ENCODE measurements around the gene CCDC159.
"Not testable (repeated sequence)": the region's sequence is repeated elsewhere in the genome, so short reads cannot be mapped to it uniquely, and the experiment has no call there.

CCDC159 gene, protein sequence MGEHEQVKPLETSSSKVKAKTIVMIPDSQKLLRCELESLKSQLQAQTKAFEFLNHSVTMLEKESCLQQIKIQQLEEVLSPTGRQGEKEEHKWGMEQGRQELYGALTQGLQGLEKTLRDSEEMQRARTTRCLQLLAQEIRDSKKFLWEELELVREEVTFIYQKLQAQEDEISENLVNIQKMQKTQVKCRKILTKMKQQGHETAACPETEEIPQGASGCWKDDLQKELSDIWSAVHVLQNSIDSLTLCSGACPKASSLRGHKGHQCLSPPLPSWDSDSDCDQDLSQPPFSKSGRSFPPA

DNA sequence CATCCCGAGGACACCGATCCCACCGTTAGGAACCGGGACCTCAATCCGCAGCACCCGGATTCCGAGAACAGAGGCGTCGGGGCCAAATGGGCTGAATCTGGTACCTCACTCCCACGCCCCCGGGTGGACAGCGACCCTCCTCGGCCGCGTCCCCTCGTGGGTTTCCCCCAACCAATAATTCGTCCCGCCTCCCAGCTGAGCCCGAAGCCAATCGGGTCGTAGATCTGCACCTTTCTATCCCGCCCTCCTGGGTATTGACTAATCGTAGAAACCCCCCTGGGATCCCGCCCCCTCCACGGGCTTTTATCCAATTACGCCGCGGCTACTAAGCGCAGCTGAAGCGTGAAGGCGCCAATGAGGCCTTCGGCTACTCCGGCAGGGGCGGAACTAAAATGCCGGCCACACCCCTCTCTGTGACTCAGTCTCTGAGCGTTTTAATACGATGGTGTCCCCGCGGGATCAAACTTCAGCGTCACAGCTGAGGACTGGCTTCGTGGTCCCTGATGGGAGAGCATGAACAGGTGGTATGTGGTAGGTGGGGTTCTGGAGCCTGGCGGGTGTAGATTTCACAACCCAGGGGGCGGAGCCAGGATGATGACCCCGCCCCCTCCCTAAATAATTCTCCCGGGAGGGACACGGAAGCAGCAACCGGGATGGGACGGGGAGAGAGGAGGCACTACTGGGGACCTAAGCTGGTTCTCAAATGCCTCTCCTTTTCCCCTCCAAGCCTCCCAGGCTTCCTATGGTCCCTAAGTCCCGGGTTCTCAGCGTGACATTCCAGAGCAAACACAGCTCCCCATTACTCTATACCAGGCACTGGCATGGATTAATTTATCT lies at the start of gene CCDC159, which contains the start of gene TMEM205:
Gene CCDC159 (plus strand): TSS at position 416 of the 837 bp plus-strand sequence. CDS start 88 bp downstream, at position 504.
Gene TMEM205 (minus strand): TSS at position 165 of the 837 bp plus-strand sequence. CDS start 649 bp downstream, outside the sequence.
- DNase-seq (ENCODE audit: low read depth in 2 of 2) = peak; percentile 96 to 98

DNA sequence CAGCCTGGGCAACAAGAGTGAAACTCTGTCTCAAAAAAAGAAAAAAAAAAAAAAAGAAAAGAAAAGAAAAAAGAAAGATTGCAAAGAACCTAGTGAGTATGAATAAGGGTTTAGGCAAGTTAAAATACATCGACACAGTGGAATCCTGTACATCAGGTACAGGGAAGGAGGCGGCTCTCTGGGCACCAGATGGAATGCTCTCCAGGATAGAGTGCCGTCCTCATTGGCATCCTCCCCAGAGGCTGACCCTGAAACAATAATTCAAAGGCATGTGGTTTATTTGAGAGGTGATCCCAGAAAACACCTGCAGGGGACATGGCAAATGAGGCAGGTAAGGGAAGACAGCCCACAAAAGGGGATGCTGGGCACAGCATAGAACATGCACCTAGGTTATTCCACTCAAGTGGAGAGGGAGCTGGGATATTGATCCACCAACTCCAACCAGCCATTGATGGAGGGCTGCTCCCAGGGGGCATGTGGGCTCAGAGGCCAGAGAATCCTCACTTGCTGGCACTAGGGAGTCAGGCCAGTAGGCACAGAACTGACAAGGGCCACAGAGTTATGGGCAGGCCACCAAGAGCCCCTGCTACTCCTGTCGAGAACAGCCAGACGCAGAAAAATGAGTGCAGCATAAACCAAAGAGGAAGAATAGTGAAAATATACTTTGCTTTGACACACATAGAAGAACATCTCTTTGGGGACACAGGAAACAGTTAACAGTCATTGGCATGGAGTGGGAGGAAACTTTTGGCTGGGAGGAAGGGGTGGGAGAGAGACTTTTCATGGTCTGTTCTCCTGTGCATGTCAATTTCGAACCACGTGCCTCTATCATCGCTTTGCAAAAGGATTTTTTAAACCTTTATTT lies 46.1 kb upstream of the CCDC159 start:
- DNase-seq (ENCODE audit: low read depth in 2 of 2) = no peak

DNA sequence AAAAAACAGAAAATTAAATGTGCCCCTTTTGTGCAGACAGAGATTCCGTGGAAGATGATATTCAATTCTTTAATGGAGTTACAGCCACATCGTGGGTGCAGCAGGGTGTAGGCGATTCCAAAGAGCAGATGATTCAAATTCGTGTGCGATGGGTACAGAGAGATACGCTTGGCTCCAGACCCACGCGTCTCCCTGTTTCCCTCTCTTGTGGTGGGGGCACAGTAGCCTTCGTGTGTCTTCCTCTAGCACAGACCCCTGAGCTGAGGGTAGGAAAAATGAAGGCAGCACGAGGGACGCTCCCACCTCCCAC lies 45.6 kb upstream of the CCDC159 start:
- no peak for DNase-seq (ENCODE audit: low read depth in 2 of 2)

DNA sequence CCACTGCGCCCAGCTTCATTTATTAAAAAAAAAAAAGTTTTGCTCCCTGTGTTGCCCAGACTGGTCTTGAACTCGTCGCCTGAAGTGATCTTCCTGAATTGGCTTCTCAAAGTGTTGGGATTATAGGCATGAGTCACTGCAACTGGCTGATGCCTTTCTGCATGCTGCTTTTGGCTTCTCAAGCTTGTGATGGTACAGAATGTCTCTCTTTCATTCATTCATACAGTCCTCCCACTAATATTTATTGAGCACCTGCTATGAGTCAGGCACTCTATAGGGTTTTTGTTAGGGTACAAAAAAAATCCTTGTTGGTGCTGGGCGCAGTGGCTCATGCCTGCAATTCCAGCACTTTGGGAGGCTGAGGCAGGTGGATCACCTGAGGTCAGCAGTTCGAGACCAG lies 41.4 kb upstream of the CCDC159 start:
- no peak for DNase-seq (ENCODE audit: low read depth in 2 of 2)

DNA sequence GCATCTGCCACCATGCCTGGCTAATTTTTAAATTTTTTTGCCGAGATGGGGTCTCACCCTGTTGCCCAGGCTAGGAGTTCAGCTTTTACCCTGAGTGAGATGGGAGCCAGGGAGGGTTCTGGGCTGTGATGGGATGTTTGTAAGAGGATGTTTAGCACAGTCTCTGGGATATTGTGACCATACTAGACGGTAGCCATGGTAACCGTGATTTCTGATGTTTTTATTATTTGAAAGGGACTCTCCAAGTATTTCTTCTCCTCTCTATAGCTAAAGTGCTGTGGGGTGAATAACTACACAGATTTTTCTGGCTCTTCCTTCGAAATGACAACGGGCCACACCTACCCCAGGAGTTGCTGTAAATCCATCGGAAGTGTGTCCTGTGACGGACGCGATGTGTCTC lies 40.0 kb upstream of the CCDC159 start:
- no peak for DNase-seq (ENCODE audit: low read depth in 2 of 2)

DNA sequence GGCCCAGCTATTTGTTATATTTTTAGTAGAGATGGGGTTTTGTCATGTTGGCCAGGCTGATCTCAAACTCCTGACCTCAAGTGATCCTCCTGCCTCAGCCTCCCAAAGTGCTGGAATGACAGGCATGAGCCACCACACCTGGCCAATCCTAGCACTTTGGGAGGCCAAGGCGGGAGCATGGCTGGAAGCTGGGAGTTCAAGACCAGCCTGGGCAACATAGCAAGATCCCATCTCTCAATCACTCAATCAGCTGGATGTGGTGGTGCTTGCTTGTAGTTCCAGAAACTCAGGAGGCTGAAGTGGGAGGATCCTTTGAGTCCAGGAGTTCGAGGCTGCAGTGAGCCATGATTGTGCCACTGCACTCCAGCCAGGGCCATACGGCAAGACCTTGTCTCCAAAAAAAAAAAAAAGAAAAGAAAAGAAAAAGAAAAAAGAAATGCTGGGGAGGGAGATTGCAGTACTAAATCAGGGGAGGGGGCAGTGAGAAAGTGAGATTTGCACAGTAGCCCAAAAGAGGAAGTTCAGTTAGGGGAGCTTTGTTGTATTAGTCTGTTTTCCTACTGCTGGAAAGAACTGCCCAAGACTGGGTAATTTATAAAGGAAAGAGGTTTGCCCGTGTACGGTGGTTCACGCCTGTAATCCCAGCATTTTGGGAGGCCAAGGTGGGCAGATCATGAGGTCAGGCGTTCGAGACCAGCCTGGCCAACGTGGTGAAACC lies 25.9 kb upstream of the CCDC159 start:
- DNase-seq (ENCODE audit: low read depth in 2 of 2) = not testable (repeated sequence)

DNA sequence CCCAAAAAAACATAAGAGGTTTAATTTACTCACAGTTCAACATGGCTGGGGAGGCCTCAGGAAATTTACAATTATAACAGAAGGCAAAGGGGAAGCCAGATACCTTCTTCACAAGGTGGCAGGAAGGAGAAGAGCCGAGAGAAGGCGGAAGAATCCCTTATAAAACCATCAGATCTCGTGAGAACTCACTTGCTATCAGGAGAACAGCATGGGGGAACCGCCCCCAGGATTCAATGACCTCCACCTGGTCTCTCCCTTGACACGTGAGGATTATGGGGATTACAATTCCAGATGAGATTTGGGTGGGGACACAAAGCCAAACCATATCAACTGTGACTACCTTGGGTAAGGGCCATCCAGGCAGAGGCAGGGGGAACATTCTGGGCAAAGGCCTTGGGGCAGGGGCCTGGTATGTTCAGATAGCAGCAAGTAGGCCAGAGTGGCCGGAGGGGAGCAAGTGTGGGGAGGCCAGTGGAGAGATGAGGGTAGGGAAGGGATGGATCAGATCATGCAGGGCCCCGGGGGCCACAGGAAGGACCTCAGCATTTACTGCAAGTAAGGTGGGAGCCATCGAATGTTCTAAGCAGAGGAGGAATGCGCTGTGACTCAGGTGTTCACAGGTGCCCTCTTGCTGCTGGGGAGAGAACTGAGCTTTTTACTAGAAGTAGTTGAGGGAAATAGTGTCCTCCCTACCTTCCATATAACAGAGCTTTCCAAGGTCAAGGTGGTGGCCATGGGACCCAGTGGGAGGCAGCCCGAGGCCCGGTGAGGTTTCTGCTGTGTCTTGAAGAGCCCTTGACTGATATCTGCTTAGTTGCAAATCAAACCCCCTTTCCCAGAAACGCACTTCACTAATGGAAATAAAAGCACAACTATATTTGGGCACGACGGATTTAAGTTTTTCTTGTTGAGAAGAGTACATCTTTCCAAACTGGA lies 24.9 kb upstream of the CCDC159 start:
- DNase-seq (ENCODE audit: low read depth in 2 of 2) = no peak

DNA sequence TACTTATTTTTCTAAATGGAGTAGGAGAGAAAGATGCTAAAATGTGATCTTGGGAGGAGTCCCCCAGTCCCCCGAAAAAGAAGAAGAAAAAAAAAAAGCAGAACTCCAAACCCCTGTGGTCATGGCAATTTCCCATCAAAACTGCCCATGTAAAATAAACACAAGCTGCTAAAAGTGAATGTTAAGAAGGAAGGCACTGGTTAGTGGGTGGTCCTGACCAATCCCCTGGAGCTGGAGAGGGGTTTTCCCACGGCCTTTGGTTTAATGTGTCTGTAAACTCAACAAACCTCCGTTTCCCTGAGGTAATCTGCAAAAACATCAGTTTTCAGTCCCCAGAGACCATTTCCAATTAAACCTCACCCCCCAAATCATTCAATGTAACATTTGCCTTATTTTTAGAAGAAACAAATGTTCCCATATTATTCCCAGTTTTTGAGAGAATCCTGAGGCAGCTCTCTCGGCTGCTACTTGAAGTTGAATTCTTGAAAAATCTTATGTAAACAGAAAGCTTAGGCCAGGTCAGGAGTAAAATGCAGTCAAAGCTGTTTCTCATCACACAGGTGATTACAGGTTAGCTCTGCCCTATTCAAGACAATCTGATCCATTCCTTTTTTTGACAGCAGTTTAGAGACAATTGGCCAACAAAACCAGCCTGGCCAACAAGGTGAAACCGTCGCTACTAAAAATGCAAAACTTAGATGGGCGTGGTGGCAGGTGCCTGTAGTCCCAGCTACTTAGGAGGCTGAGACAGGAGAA lies 23.9 kb upstream of the CCDC159 start:
- DNase-seq (ENCODE audit: low read depth in 2 of 2) = no peak

DNA sequence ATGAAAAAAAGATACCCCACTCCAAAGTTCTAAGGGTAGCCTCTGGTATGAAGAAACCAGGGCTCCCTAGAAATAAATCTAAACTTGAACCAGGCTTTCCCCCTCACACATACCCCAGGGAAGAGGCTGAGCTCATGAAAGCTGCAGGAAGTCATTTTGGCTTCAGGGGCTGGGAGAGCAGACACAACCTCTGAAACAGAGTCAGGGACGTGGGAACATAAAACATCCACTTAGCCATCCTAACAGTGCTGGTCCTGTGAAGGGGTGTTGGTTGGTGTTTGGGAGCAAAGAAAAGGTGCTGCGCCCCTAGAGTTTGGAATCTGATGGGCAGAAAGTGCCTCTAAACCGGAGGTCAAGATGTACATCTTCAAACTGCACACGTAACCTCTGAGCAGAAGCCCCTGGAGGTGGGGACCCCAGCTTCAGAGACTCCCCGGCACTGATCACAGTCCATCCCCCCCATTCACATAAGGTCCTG lies 22.7 kb upstream of the CCDC159 start:
- no peak for DNase-seq (ENCODE audit: low read depth in 2 of 2)

DNA sequence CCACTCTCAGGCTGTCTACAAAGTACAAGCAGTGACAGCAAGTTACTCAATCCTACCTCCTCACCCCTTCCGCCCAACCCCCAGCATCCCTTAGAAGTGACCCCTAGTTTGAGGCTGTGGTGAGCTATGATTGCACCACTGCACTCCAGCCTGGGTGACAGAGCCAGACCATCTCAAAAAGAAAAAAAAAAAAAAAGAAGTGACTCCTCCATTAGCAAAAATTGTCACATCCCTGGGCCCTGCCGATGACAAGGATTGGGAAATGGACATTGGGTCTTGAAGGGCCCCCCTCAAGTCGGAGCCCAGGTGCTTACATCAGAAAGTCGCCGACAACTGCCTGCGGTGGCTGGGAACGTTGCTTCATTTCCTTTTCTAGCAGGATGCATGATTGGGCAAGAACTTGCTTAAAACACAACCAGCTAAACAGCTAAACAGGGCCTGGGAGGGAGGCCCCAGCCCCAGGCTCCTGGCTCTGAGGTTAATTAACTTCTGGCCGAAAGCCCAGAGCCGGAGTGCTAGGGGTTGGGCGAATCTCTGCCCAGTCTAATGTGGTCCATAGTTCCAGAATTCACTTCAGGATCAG lies 22.1 kb upstream of the CCDC159 start:
- DNase-seq (ENCODE audit: low read depth in 2 of 2) = no peak

DNA sequence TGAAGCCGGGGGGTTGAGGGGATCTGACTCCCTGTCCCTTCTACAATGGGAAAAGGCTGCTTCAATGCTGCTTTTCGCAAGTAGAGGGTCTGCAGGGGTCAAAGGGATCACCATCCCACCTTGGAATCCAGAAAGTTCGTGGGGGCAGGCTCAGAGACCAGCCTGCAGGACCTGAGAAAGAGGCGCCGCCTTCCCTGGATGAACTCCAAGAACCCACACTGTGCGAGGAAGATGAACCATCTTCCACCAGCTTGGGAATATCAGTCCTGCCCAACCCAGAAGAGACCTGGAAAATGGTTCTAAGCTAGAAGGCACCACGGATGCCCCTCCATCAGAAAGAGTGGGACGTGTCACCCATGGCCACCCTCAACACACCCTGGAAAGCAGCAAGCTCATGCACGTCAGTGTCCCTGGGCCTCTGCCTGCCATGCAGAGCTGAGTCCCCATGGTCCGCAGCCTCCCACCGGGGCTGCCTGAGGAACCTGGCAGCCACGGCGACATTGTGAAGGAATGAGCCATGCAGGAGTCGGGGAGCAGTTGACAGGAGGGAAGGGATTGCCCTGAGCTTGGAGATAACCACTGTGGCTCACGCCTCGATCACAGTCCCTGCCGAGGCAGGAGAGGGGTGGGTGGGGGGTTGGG lies 21.4 kb upstream of the CCDC159 start:
- no peak for DNase-seq (ENCODE audit: low read depth in 2 of 2)

DNA sequence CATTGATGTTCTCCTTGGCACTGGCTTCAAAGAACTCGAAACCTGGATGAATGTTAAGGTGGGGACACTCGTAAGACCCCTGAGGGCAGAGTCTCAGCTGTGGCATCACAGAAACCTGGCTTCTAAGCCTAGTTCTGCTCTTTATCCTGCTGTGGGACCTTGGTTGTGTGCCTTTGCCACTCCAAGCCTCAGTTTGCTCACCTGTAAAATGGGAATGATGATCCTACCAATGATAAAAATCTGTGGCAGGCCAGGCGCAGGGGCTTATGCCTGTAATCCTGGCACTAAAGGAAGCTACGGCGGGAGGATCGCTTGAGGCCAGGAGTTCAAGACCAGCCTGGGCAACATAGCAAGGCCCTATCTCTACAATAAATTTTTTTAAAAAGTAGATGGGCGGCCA lies 20.8 kb upstream of the CCDC159 start:
- DNase-seq (ENCODE audit: low read depth in 2 of 2) = no peak

DNA sequence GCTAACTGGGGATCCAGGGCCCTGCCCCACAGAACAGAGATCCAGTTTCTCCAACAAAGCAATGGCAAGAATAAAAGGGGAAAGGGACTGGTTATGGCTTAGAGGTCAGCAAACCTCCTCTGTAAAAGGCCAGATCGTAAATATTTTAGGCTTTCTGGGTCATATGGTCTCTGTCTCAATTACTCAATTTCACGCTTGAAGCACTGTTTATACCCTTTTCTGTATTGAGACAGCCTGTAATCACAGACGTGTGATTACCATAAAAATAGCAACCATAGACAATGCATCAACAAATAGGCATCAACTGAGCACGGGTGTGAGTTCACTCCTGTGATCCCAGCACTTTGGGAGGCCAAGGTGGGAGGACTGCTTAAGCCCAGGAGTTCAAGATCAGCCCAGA lies 16.2 kb upstream of the CCDC159 start:
- DNase-seq (ENCODE audit: low read depth in 2 of 2) = no peak

DNA sequence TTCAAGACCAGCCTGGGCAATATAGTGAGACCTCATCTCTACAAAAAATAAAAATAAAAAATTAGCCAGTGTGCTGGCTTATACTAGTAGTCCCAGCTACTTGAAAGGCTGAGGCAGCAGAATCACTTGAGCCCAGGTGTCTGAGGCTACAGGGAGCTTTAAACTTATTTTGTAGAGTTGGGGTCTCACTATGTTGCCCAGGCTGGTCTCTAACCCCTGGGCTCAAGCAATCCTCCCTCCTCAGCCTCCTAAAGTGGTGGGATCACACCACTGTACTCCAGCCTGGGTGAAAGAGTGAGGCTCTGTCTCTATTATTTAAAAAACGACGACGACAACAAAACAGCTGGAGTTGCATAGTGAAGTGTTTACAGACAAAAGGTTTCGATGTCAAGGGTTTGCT lies 14.8 kb upstream of the CCDC159 start:
- DNase-seq (ENCODE audit: low read depth in 2 of 2) = no peak

DNA sequence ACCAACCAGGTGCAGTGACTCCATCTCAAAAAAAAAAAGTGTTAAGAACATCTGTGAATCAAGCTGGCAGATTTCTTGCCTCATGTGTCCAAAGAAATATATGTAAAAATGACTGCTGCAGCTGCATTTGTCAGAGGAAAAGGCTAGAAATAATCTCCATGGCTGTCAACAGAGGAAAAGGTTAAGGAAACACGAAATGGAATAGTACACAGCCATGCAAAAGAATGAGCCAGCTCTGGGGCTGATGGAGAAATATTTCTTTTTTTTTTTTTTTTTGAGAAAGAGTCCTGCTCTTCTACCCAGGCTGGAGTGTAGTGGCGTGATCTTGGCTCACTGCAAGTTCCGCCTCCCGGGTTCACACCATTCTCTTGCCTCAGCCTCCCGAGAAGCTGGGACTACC lies 13.5 kb upstream of the CCDC159 start:
- DNase-seq (ENCODE audit: low read depth in 2 of 2) = no peak

DNA sequence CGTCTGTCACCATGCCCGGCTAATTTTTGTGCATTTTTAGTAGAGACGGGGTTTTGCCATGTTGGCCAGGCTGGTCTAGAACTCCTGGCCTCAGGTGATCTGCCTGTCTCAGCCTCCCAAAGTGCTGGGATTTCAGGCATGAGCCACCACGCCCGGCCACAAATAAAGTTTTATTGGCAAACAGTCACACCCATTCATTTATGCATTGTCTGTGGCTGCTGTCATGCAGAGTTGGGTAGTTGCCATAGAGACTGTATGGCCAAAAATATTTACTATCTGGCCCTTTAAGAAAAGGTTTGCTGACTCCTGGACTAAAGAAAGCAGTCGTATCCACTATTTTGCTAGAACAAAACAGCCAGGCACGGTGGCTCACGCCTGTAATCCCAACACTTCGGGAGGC lies 12.5 kb upstream of the CCDC159 start:
- DNase-seq (ENCODE audit: low read depth in 2 of 2) = not testable (repeated sequence)

DNA sequence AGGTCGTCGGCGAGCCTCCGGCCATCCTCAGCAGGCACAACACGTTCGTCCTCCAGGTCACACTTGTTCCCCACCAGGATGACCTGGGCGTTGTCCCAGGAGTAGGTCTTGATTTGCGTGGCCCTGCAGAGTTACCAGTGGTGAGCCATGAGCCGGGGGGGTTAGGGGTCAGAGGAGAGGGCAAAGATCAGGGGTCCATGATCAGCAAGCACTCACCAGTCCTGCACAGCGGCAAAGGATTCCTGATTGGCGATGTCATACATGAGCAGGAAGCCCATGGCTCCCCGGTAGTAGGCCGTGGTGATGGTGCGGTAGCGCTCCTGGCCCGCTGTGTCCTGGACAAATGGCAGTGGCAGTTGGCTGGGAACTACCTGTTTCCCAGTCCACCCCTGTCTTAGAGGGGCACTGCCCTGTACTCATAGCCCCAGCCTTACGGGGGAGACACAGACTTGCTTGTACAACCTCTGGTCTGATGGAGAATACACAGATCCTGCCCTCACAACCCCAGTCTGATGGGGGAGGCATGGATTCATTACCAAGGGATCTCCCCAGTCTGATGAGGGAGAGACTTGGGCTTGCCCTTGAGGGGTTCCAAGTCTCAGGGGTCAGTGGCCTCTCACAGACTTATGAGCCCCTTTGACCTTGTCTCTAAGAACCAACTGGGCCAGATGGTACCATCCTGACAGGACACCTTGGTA lies 10.7 kb upstream of the CCDC159 start:
- DNase-seq (ENCODE audit: low read depth in 2 of 2) = no peak

DNA sequence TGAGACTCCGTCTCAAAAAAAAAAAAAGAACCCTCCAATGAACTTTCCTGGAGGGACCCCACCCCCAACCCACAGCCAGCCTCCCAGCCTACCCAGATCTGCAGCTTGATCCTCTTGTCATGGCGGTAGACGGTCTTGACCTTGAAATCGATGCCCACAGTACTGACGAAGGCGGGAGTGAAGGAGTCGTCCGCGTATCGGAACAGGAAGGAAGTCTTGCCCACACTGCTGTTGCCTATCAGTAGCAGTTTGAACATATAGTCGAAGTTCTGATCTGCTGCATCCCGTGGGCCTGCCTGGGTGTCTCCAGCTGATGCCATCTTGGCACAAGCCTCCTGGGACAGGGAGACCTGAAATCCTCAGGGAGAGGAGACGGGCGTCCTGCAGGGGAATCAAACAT lies 9.2 kb upstream of the CCDC159 start:
- no peak for DNase-seq (ENCODE audit: low read depth in 2 of 2)

Measured in stimulated activated CD4-positive, alpha-beta T cell treated with anti-CD3 and anti-CD28 coated beads, Interleukin-4, amount 100 ng/mL, for 48 hours (primary cell).